IgD-negative memory B cell (primary cell): ENCODE measurements around the gene CLIP1. TPM values are rescaled to one million over a fixed set of nuclear protein-coding genes. Genes with fewer than 3 reads are reported as not detected.
"Not testable (repeated sequence)": the region's sequence is repeated elsewhere in the genome, so short reads cannot be mapped to it uniquely, and the experiment has no call there.

Source experiments
- H3K27ac Mint-ChIP-seq, 3 donors: one replicate each; pipeline ENCODE4 v1.8.0; 2020 to 2022; ENCODE audit warnings: mild to moderate bottlenecking in 3 of 3, mixed read lengths in 3 of 3, moderate library complexity in 1 of 3
- H3K27me3 Mint-ChIP-seq: one replicate; pipeline ENCODE4 v1.8.0; 2021; ENCODE audit warnings: mixed read lengths
- H3K36me3 Mint-ChIP-seq: one replicate; pipeline ENCODE4 v1.8.0; 2020; ENCODE audit warnings: mild to moderate bottlenecking, mixed read lengths
- H3K4me1 Mint-ChIP-seq, 3 donors: one replicate each; pipeline ENCODE4 v1.8.0; 2020 to 2022; ENCODE audit warnings: mixed read lengths in 3 of 3, mild to moderate bottlenecking in 1 of 3
- H3K4me3 Mint-ChIP-seq, 4 donors: one replicate each; pipeline ENCODE4 v1.8.0; 2020 to 2022; ENCODE audit warnings: mild to moderate bottlenecking in 4 of 4, mixed read lengths in 4 of 4, moderate library complexity in 3 of 4
- H3K9me3 Mint-ChIP-seq, 3 donors: one replicate each; pipeline ENCODE4 v1.8.0; 2020 to 2021; ENCODE audit warnings: mixed read lengths in 3 of 3, mild to moderate bottlenecking in 1 of 3
- polyA plus RNA-seq: library from polyadenylated mRNA; unstranded; fragments of 300-500 nt; fragmentation: Illumina TruSeq; gene quantifications from one replicate; pipeline ENCODE4 v1.2.3, GENCODE V29; 2021

CLIP1 gene
- 26.8 TPM for polyA plus RNA-seq

GRCh38 chr12:122421821-122422729, at the start of gene CLIP1:
Gene CLIP1 (minus strand): TSS chr12:122422669. CDS start chr12:122380452, 42,217 bp downstream.
- no peaks in the 10 kb centered on the region for H3K36me3 Mint-ChIP-seq
- H3K4me3 Mint-ChIP-seq, result peak within 1 kb of the TSS; percentile 91 to 98 (median 97)
- no peaks in the 10 kb centered on the region for H3K27me3 Mint-ChIP-seq
- peak within 1 kb of the TSS; percentile 87 to 92 (median 91) for H3K27ac Mint-ChIP-seq
- H3K9me3 Mint-ChIP-seq, result peaks cover 0 to 1% (median 0%) of the 10 kb centered on the region in 3 donors
- H3K4me1 Mint-ChIP-seq, result peaks cover 23 to 36% (median 35%) of the 10 kb centered on the region in 3 donors

GRCh38 chr12:122471324-122472226, 49.1 kb upstream of the CLIP1 start:
- no peaks in the 10 kb centered on the region for H3K9me3 Mint-ChIP-seq
- no peaks in the 10 kb centered on the region for H3K27me3 Mint-ChIP-seq
- H3K4me1 Mint-ChIP-seq, result peaks cover 0 to 3% (median 0%) of the 10 kb centered on the region in 3 donors
- peaks cover 3% of the 10 kb centered on the region for H3K36me3 Mint-ChIP-seq
- no peak overlapping the region for H3K27ac Mint-ChIP-seq
- H3K4me3 Mint-ChIP-seq, result no peak overlapping the region

- not testable (repeated sequence) for H3K9me3 Mint-ChIP-seq, H3K27me3 Mint-ChIP-seq, H3K27ac Mint-ChIP-seq, H3K4me1 Mint-ChIP-seq, H3K36me3 Mint-ChIP-seq, H3K4me3 Mint-ChIP-seq
Observed at GRCh38 chr12:122470576-122470975, 48.1 kb upstream of the CLIP1 start.

- not testable (repeated sequence) for H3K36me3 Mint-ChIP-seq, H3K27me3 Mint-ChIP-seq, H3K4me1 Mint-ChIP-seq, H3K9me3 Mint-ChIP-seq, H3K4me3 Mint-ChIP-seq, H3K27ac Mint-ChIP-seq
Observed at GRCh38 chr12:122469856-122470255, 47.4 kb upstream of the CLIP1 start.

GRCh38 chr12:122467983-122468382, 45.5 kb upstream of the CLIP1 start:
- Mint-ChIP-seq H3K27ac (no peak overlapping the region), H3K36me3 (no peaks in the 10 kb centered on the region), H3K4me1 (peaks cover 0 to 3% (median 0%) of the 10 kb centered on the region in 3 donors), H3K9me3 (no peaks in the 10 kb centered on the region), H3K4me3 (no peak overlapping the region), H3K27me3 (no peaks in the 10 kb centered on the region)

DNA sequence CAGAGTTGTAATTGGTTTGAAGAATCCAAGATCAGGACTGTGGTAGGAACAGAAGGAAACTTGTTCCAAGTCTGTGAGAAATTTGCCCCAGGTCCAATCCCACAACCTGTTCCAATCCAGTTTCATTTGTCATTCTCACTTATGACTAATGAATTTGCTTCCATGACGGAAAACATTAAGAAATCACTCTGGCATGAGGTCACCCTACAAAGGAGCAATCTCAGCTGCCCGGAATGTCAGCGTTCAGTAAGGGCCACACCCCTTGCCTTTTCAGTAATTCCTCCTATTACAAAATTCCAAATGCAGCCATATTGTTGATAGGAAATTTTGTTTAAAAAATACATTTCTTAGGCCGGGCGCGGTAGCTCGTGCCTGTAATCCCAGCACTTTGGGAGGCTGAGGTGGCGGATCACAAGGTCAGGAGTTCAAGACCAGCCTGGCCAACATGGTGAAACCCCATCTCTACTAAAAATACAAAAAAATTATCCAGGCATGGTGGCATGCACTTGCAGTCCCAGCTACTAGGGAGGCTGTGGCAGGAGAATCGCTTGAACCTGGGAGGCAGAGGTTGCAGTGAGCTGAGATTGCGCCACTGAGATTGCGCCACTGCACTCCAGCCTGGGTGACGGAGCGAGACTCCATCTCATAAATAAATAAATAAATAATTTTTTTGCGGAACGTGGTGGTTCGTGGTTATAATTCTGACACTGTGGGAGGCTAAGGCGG, 42.0 kb upstream of the CLIP1 start:
- not testable (repeated sequence) for H3K9me3 Mint-ChIP-seq, H3K4me1 Mint-ChIP-seq, H3K36me3 Mint-ChIP-seq, H3K4me3 Mint-ChIP-seq, H3K27ac Mint-ChIP-seq, H3K27me3 Mint-ChIP-seq

DNA sequence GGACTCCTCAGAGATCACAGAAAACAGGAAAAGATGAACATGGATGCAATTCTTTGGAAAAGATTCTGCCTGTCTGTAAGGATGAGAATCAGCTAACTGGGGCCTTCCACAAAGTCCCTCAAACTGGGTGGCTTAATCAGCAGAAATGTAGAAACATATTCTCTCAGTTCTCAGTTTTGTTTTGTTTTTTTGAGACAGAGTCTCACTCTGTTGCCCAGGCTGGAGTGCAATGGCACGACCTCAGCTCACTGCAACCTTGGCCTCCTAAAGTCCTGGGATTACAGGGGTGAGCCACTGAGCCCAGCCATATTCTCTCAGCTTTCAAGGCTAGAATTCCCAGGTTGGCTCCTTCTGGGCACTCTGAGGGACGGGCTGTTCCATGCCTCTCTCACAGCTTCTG, 38.2 kb upstream of the CLIP1 start:
- Mint-ChIP-seq H3K9me3 (no peaks in the 10 kb centered on the region), H3K27me3 (no peaks in the 10 kb centered on the region), H3K4me1 (peaks cover 5 to 10% (median 5%) of the 10 kb centered on the region in 3 donors), H3K27ac (no peak overlapping the region), H3K36me3 (no peaks in the 10 kb centered on the region), H3K4me3 (no peak overlapping the region)

DNA sequence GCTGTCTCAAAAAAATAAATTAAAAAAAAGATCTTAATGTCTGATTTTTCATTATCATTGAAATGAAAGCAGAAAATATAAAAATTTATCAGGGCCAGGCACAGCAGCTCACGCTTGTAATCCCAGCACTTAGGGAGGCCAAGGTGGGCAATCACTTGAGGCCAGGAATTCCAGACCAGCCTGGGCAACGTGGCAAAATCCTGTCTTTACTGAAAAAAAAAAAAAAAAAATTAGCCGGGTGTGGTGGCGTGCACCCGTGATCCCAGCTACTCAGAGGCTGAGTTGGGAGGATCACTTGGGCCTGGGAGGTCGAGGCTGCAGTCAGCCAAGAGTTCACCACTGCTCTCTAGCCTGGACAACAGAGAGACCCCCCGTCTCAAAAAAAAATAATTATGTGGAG, 37.6 kb upstream of the CLIP1 start:
- Mint-ChIP-seq H3K27ac (no peak overlapping the region), H3K4me1 (peaks cover 5 to 10% (median 5%) of the 10 kb centered on the region in 3 donors), H3K27me3 (no peaks in the 10 kb centered on the region), H3K9me3 (no peaks in the 10 kb centered on the region), H3K36me3 (no peaks in the 10 kb centered on the region), H3K4me3 (no peak overlapping the region)

DNA sequence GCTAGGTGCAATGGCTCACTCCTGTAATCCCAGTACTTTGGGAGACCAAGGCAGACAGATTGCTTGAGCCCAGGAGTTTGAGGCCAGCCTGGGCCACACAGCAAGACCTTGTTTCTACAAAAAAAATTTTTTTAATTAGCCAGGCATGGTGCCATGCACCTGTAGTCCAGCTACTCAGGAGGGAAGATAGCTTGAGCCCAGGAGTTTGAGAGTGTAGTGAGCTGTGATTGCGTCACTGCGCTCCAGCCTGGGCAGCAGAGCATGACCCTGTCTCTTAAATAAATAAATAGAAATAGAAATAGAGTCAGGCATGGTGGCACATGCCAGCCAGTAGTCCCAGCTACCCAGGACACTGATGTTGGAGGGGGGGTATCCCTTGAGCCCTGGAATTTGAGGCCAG, 36.7 kb upstream of the CLIP1 start:
- H3K27me3 Mint-ChIP-seq, result no peaks in the 10 kb centered on the region
- H3K4me1 Mint-ChIP-seq, result peaks cover 5 to 10% (median 8%) of the 10 kb centered on the region in 3 donors
- no peaks in the 10 kb centered on the region for H3K9me3 Mint-ChIP-seq
- H3K36me3 Mint-ChIP-seq, result no peaks in the 10 kb centered on the region
- H3K27ac Mint-ChIP-seq, result peak overlapping the region in 1 of 3 donors; percentile 39
- H3K4me3 Mint-ChIP-seq, result no peak overlapping the region

DNA sequence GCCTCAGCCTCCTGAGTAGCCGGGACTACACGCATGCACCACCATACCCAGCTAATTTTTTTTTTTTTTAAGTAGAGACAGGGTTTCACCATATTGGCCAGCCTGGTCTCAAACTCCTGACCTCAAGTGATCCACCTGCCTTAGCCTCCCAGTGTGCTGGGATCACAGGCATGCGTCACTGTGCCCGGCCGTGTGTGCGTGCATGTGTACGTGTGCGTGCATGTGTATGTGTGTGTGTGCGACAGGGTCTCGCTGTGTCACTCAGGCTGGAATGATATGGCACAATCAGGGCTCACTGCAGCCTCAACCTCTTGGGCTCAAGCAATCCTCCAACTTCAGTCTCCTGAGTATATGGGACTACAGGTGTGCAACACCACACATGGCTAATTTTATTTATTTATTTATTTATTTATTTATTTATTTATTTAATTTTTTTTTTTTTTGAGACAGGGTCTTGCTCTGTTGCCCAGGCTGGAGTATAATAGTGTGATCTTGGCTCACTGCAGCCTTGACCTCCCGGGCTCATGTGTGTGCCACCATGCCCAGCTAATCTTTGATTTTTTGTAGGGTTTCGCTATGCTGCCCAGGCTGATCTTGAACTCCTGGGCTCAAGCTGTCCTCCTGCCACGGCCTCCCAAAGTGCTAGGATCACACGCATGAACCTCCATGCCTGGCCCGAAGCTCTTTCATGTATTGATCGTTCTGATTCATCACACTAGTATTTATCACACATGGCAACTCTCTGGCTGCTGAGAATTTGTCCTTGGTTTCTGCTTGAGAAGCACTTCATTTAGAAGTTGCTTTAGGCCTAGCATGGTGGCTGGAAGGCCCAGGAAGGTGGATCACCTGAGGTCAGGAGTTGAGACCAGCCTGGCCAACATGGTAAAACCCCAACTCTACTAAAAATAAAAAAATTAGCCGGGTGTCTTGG, 35.9 kb upstream of the CLIP1 start:
- H3K36me3 Mint-ChIP-seq, result no peaks in the 10 kb centered on the region
- H3K27me3 Mint-ChIP-seq, result no peaks in the 10 kb centered on the region
- peak overlapping the region in 2 of 4 donors; percentile 30 to 37 for H3K4me3 Mint-ChIP-seq
- H3K27ac Mint-ChIP-seq, result peak overlapping the region in 1 of 3 donors; percentile 4
- peaks cover 7 to 16% (median 10%) of the 10 kb centered on the region in 3 donors for H3K4me1 Mint-ChIP-seq
- no peaks in the 10 kb centered on the region for H3K9me3 Mint-ChIP-seq

DNA sequence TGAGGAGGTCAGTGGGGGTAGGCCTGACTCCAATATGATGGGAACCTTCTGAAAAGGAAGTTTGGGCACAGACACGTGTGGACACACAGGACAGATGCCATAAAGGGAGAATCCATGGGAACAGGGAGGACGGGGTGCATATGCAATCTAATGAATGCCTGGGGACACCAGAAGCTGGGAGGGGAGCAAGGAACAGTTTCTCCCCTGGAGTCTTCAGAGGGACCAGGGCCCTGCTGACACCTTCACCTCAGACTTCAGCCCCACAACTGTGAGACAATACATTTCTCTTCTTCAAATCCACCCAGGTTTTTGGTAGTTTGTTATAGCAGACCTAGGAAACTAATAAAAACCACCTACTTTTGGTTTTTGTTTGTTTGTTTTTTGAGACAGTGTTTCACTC, 35.2 kb upstream of the CLIP1 start:
- H3K4me3 Mint-ChIP-seq, result no peak overlapping the region
- H3K9me3 Mint-ChIP-seq, result no peaks in the 10 kb centered on the region
- peak overlapping the region in 2 of 3 donors; percentile 4 to 39 for H3K27ac Mint-ChIP-seq
- peaks cover 13 to 23% (median 16%) of the 10 kb centered on the region in 3 donors for H3K4me1 Mint-ChIP-seq
- no peaks in the 10 kb centered on the region for H3K27me3 Mint-ChIP-seq
- H3K36me3 Mint-ChIP-seq, result no peaks in the 10 kb centered on the region

GRCh38 chr12:122454739-122455138, 32.3 kb upstream of the CLIP1 start:
- Mint-ChIP-seq H3K9me3 (no peaks in the 10 kb centered on the region), H3K36me3 (no peaks in the 10 kb centered on the region), H3K4me3 (no peak overlapping the region), H3K27me3 (no peaks in the 10 kb centered on the region), H3K27ac (peak overlapping the region in 1 of 3 donors; percentile 10), H3K4me1 (peaks cover 13 to 26% (median 16%) of the 10 kb centered on the region in 3 donors)

DNA sequence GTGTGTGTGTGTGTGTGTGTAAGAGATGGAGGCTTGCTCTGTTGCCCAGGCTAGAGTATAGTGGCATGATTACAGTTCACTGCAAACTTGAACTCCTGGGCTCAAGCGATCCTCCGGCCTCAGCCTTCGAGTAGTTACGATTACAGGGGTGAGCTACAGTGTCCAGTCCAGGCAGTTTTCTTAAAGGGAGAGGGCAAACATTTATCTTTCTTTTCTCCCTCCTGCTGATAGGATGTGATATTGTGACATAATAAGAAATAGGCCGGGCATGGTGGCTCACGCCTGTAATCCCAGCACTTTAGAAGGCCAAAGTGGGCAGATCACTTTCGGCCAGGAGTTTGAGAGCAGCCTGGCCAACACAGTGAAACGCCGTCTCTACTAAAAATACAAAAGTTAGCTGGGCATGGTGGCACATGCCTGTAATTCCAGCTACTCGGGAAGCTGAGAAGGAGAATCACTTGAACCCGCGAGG, 31.8 kb upstream of the CLIP1 start:
- no peaks in the 10 kb centered on the region for H3K27me3 Mint-ChIP-seq

More for the DNA sequence above, 31.8 kb upstream of the CLIP1 start:
- H3K9me3 Mint-ChIP-seq, result no peaks in the 10 kb centered on the region
- peak overlapping the region in 2 of 3 donors; percentile 64 to 99 for H3K27ac Mint-ChIP-seq
- no peaks in the 10 kb centered on the region for H3K36me3 Mint-ChIP-seq
- H3K4me1 Mint-ChIP-seq, result peaks cover 13 to 26% (median 16%) of the 10 kb centered on the region in 3 donors
- H3K4me3 Mint-ChIP-seq, result peak overlapping the region in 1 of 4 donors; percentile 5
